ENCODE results near the gene SFXN5.

The SFXN5 gene

DNA sequence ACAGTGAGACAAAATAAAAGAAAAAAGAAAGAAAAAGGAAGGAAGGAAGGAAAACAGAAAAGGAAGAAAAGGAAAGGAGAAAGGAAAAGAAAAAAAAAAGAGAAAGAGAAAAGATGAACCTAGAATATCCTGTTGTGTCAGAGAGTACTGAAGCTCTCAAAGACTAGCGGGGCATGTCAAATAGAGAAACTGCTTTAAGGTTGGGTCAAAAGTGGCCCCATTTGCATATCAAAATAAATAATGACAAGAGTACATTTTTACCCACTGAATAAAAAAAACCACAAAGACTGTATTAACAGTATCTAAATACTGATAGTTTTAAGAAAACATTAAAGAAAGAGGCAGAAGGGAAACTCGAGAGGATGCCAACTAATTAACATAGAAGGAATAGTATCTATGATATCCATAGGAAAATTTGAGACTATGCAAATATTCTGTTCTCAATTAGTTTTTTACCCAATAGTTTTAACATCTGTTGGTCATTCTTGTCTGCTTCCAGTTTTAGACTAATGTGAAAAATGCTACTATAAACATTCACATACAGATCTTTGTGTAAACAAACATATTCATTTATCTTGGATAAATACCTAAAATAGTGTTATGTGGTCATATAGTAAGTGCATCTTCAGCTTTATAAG, 53.2 kb downstream of the SFXN5 start:
- H3K4me1 Mint-ChIP-seq (ENCODE audit: low read depth) = no peaks in the 10 kb centered on the region
- no peaks in the 10 kb centered on the region for H3K36me3 Mint-ChIP-seq (ENCODE audit: low read depth)
- no peak for DNase-seq (ENCODE audit: low spot score)
- H3K4me3 Mint-ChIP-seq = no peak overlapping the region
- no peak overlapping the region for H3K27ac Mint-ChIP-seq
- no peaks in the 10 kb centered on the region for H3K27me3 Mint-ChIP-seq (ENCODE audit: low read depth)
- H3K9me3 Mint-ChIP-seq = no peaks in the 10 kb centered on the region

DNA sequence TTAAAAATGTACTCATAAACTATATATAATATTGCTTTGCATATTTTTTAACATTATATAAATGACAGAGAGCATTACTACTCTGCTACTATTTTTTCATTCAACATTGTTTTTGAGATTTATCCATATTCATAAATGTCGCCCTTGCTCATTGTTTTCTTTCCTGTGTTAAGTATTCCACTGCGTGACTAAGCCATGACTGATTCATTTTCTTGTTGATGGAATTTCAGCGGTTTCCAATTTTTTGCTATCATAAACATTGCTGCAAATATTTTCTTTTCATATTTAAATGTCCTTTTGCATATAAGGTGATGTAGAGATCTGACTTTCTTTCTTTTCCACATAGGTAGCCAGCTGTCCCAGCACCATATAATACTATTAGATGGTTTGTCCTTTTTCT, 57.6 kb downstream of the SFXN5 start:
- Mint-ChIP-seq H3K4me3 (no peak overlapping the region), H3K36me3 (ENCODE audit: low read depth) (no peaks in the 10 kb centered on the region), H3K27me3 (ENCODE audit: low read depth) (peaks cover 9% of the 10 kb centered on the region), H3K4me1 (ENCODE audit: low read depth) (no peaks in the 10 kb centered on the region), H3K9me3 (no peaks in the 10 kb centered on the region), H3K27ac (no peak overlapping the region)
- DNase-seq (ENCODE audit: low spot score) = no peak

DNA sequence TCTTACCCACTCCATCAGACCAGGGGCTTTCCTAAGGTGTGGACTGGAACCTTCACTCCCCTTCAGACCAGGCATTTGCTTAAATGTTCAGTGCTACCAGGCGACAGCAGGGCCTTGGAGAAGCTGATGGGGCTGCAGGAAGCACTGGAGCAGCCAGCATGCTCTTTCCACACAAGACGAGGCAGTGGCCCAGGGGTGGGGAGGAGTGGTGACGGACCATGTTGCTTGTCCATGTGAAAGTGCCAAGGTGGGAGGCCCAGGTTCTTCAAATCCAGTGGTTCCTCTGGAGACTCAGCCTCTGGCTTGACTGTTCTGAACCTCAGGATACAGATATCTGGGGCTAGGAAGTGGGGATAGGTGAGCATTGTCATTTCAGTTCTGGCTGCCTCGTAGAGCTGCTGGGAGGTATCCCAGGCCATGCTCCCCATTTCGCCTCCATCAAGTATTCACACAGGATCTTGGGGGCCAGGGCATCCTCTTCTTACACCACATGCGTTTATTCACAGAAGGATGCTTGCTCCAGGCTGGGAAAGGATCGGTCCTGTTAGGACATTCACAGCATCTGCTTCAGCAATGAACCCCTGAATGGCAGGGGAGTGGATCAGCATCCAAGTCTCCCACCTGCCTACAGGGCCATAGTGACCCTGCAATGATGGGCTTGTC, 62.2 kb downstream of the SFXN5 start:
- Mint-ChIP-seq H3K36me3 (ENCODE audit: low read depth) (no peaks in the 10 kb centered on the region), H3K4me3 (no peak overlapping the region), H3K27me3 (ENCODE audit: low read depth) (peaks cover 9% of the 10 kb centered on the region), H3K27ac (no peak overlapping the region), H3K9me3 (no peaks in the 10 kb centered on the region), H3K4me1 (ENCODE audit: low read depth) (no peaks in the 10 kb centered on the region)
- DNase-seq (ENCODE audit: low spot score) = no peak

GRCh38 chr2:73008766-73009135, 62.8 kb downstream of the SFXN5 start:
- Mint-ChIP-seq H3K9me3 (no peaks in the 10 kb centered on the region), H3K27me3 (ENCODE audit: low read depth) (peaks cover 9% of the 10 kb centered on the region), H3K36me3 (ENCODE audit: low read depth) (no peaks in the 10 kb centered on the region), H3K27ac (no peak overlapping the region), H3K4me1 (ENCODE audit: low read depth) (no peaks in the 10 kb centered on the region), H3K4me3 (no peak overlapping the region)
- DNase-seq (ENCODE audit: low spot score) = no peak

DNA sequence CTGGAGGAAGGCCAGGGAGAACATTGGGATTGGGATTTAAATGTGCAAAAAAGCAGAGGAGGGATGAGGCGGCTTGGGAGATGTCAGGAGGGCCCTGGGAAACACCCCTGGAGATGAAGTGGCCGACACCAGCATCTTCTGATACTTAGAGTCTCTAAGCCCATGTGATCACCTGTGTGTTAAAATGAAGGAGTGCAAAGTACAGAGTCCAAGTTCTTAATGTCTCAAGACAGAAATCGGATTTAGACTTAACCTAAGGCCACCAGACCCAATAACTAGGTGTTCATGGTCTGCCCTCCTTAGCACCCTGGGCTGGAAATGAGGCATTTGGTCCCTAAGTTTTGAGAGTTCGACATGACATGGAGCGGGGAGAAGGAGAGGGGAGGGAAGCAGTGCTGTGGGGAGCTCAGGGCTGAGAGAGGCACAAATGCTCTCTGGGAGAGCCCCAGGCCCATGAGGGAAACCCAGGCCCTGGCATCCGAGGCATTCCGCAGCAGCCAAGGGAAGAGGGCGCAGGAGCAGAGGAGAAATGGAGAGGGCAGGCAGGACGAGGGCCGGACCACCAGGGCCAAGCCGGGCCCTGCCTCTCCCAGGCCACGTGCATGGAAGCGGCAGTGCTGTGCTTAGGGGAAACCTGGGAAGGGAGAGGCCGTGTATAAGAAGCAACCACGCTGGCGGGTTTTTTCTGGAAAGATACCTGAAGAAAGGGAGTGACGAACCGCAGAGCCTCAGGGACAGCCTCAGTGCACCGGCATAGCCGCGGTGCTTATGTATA, 63.3 kb downstream of the SFXN5 start:
- Mint-ChIP-seq H3K27ac (no peak overlapping the region), H3K27me3 (ENCODE audit: low read depth) (peaks cover 9% of the 10 kb centered on the region), H3K9me3 (no peaks in the 10 kb centered on the region), H3K36me3 (ENCODE audit: low read depth) (no peaks in the 10 kb centered on the region), H3K4me1 (ENCODE audit: low read depth) (no peaks in the 10 kb centered on the region), H3K4me3 (no peak overlapping the region)
- DNase-seq (ENCODE audit: low spot score) = no peak

- Mint-ChIP-seq H3K9me3 (no peaks in the 10 kb centered on the region), H3K36me3 (ENCODE audit: low read depth) (no peaks in the 10 kb centered on the region), H3K27ac (no peak overlapping the region), H3K4me3 (no peak overlapping the region), H3K4me1 (ENCODE audit: low read depth) (no peaks in the 10 kb centered on the region), H3K27me3 (ENCODE audit: low read depth) (peaks cover 9% of the 10 kb centered on the region)
- no peak for DNase-seq (ENCODE audit: low spot score)
Measured at GRCh38 chr2:73006969-73007710, 64.4 kb downstream of the SFXN5 start.

- Mint-ChIP-seq H3K9me3 (no peaks in the 10 kb centered on the region), H3K36me3 (ENCODE audit: low read depth) (no peaks in the 10 kb centered on the region)
Measured at GRCh38 chr2:73004889-73005596, 66.5 kb downstream of the SFXN5 start.

DNA sequence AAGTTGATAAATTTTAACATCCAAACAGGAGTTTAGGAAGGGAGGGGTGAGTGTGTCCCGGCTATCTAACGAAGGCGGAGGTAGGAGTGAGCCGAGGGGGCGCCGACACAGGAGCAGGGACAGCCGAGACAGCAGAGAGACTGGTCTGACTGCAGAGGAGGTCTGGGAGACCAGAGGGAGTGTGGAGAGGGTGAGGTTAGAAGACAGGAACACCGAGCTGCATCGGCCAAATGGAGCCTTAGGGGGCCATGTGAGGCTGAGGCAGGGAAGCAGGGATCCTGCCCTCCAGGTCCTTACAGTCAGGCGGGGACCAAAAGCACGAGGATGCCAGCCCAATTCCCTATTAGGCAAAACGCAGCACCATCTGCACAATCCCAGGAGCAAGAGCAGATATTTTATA, 67.0 kb downstream of the SFXN5 start:
- H3K9me3 Mint-ChIP-seq = no peaks in the 10 kb centered on the region
- DNase-seq (ENCODE audit: low spot score) = no peak
- no peaks in the 10 kb centered on the region for H3K36me3 Mint-ChIP-seq (ENCODE audit: low read depth)
- H3K4me3 Mint-ChIP-seq = no peak overlapping the region
- no peaks in the 10 kb centered on the region for H3K4me1 Mint-ChIP-seq (ENCODE audit: low read depth)
- H3K27me3 Mint-ChIP-seq (ENCODE audit: low read depth) = no peaks in the 10 kb centered on the region
- H3K27ac Mint-ChIP-seq = no peak overlapping the region

More at GRCh38 chr2:73004889-73005596, 66.5 kb downstream of the SFXN5 start:
- Mint-ChIP-seq H3K27ac (no peak overlapping the region), H3K4me1 (ENCODE audit: low read depth) (no peaks in the 10 kb centered on the region), H3K27me3 (ENCODE audit: low read depth) (no peaks in the 10 kb centered on the region), H3K4me3 (no peak overlapping the region)
- DNase-seq (ENCODE audit: low spot score) = no peak

DNA sequence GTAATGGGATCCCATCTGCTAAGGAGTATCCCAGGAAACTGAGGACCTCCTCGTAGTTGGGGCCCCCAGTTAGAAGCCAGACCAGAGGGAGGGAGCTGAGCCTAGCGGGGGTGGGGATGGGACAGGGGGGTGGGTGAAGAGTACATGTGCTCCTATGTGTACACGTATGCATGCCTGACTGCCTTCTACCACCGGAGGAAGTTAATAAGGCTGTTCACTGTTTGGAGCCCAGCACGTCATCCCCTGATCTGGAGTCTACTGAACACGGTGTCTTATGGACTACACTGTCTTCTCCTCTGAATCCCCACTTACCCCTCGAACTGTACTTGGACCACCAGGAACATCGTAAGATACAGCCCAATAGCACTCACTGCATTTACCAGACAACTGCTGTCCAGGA, 68.5 kb downstream of the SFXN5 start:
- DNase-seq (ENCODE audit: low spot score) = no peak
- Mint-ChIP-seq H3K4me1 (ENCODE audit: low read depth) (no peaks in the 10 kb centered on the region), H3K9me3 (no peaks in the 10 kb centered on the region), H3K27ac (no peak overlapping the region), H3K4me3 (no peak overlapping the region), H3K36me3 (ENCODE audit: low read depth) (no peaks in the 10 kb centered on the region), H3K27me3 (ENCODE audit: low read depth) (no peaks in the 10 kb centered on the region)

GRCh38 chr2:73000808-73001570, 70.5 kb downstream of the SFXN5 start:
- H3K27me3 Mint-ChIP-seq (ENCODE audit: low read depth) = no peaks in the 10 kb centered on the region
- H3K4me3 Mint-ChIP-seq = no peak overlapping the region
- no peaks in the 10 kb centered on the region for H3K4me1 Mint-ChIP-seq (ENCODE audit: low read depth)
- DNase-seq (ENCODE audit: low spot score) = no peak
- H3K9me3 Mint-ChIP-seq = no peaks in the 10 kb centered on the region
- no peak overlapping the region for H3K27ac Mint-ChIP-seq
- no peaks in the 10 kb centered on the region for H3K36me3 Mint-ChIP-seq (ENCODE audit: low read depth)

- Mint-ChIP-seq H3K4me3 (no peak overlapping the region), H3K36me3 (ENCODE audit: low read depth) (no peaks in the 10 kb centered on the region), H3K9me3 (no peaks in the 10 kb centered on the region), H3K4me1 (ENCODE audit: low read depth) (no peaks in the 10 kb centered on the region), H3K27me3 (ENCODE audit: low read depth) (no peaks in the 10 kb centered on the region), H3K27ac (no peak overlapping the region)
- DNase-seq (ENCODE audit: low spot score) = no peak
Measured at GRCh38 chr2:72999729-73000725, 71.5 kb downstream of the SFXN5 start.

- H3K27me3 Mint-ChIP-seq (ENCODE audit: low read depth) = no peaks in the 10 kb centered on the region
- H3K36me3 Mint-ChIP-seq (ENCODE audit: low read depth) = no peaks in the 10 kb centered on the region
- no peaks in the 10 kb centered on the region for H3K4me1 Mint-ChIP-seq (ENCODE audit: low read depth)
- no peak overlapping the region for H3K27ac Mint-ChIP-seq
- DNase-seq (ENCODE audit: low spot score) = no peak
- H3K4me3 Mint-ChIP-seq = no peak overlapping the region
- no peaks in the 10 kb centered on the region for H3K9me3 Mint-ChIP-seq
Measured at GRCh38 chr2:72998724-72999123, 72.8 kb downstream of the SFXN5 start.
